ENCODE measurements around the gene NKAIN2.

- TF ChIP-seq CTCF (IDR thresholded peaks at IDR 0.05; ENCODE audit: insufficient read depth, low read length, poor library complexity, severe bottlenecking), result no peak
- TF ChIP-seq EZH2phosphoT487 (conservative IDR thresholded peaks at IDR 0.05; ENCODE audit: low read length), result no peak
These were observed 429.6 kb downstream of the NKAIN2 start for GRCh38 chr6:124233221-124233620.
